ENCODE measurements around the gene GFY.

DNA sequence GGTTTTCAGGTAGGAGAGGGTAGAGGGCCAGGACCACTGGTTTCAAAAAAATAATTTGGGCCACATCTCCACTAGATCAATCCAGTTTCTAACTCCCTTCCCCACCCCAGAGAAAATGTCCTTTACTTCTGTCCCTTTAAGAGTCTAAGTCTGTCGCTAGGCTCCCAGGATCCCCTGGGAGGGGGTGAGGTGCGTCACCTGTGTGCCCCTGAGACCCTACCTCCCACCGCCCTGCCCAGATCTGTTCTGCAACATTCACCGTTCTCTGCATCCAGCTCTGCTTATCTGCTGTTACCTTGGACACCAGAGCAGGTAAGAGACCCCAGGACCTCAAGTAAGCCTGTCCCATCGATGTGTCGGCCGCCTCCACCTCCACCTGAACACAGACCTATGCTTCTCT lies at the start of gene GFY:
- TF ChIP-seq, protein P1, sequence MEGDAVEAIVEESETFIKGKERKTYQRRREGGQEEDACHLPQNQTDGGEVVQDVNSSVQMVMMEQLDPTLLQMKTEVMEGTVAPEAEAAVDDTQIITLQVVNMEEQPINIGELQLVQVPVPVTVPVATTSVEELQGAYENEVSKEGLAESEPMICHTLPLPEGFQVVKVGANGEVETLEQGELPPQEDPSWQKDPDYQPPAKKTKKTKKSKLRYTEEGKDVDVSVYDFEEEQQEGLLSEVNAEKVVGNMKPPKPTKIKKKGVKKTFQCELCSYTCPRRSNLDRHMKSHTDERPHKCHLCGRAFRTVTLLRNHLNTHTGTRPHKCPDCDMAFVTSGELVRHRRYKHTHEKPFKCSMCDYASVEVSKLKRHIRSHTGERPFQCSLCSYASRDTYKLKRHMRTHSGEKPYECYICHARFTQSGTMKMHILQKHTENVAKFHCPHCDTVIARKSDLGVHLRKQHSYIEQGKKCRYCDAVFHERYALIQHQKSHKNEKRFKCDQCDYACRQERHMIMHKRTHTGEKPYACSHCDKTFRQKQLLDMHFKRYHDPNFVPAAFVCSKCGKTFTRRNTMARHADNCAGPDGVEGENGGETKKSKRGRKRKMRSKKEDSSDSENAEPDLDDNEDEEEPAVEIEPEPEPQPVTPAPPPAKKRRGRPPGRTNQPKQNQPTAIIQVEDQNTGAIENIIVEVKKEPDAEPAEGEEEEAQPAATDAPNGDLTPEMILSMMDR (IDR thresholded peaks at IDR 0.05; ENCODE audit: extremely low read depth in 1 of 2, insufficient read depth in 1 of 2, low read depth in 1 of 2, low read length in 2 of 2), result no peak
- no peak for TF ChIP-seq POLR2A (IDR thresholded peaks at IDR 0.05; ENCODE audit: low read depth, low read length)
- no peak for TF ChIP-seq FOS (IDR thresholded peaks at IDR 0.05; ENCODE audit: borderline replicate concordance, insufficient read depth, low read length)
- TF ChIP-seq MYC (IDR thresholded peaks at IDR 0.05; ENCODE audit: low read depth, low read length), result no peak

All from endothelial cell of umbilical vein (primary cell).